NCI-H69 (cell line): ENCODE measurements around the gene HDAC4.

ENCODE experiments used
- DNase-seq: peaks from one replicate; lab custom pipeline; 2025; lab: John Stamatoyannopoulos, UW

The HDAC4 gene

GRCh38 chr2:239383759-239384156 lies 17.1 kb downstream of the HDAC4 start:
- no peak for DNase-seq

GRCh38 chr2:239383036-239383758 lies 17.6 kb downstream of the HDAC4 start:
- no peak for DNase-seq

GRCh38 chr2:239382384-239382880 lies 18.4 kb downstream of the HDAC4 start:
- no peak for DNase-seq

- DNase-seq = no peak
Observed at GRCh38 chr2:239381709-239382134, 19.1 kb downstream of the HDAC4 start.

GRCh38 chr2:239380831-239381708 lies 19.8 kb downstream of the HDAC4 start:
- DNase-seq = no peak

GRCh38 chr2:239379641-239380170 lies 21.1 kb downstream of the HDAC4 start:
- no peak for DNase-seq

GRCh38 chr2:239378918-239379640 lies 21.7 kb downstream of the HDAC4 start:
- DNase-seq = peak; percentile 23

GRCh38 chr2:239378021-239378917 lies 22.6 kb downstream of the HDAC4 start:
- DNase-seq = no peak

GRCh38 chr2:239377591-239377990 lies 23.2 kb downstream of the HDAC4 start:
- no peak for DNase-seq

- DNase-seq = no peak
Observed at GRCh38 chr2:239376942-239377531, 23.8 kb downstream of the HDAC4 start.

- no peak for DNase-seq
Observed at GRCh38 chr2:239376351-239376750, 24.5 kb downstream of the HDAC4 start.

GRCh38 chr2:239375278-239376061 lies 25.4 kb downstream of the HDAC4 start:
- peak; percentile 25 for DNase-seq

GRCh38 chr2:239374896-239375277 lies 25.9 kb downstream of the HDAC4 start:
- no peak for DNase-seq

GRCh38 chr2:239372835-239373234 lies 28.0 kb downstream of the HDAC4 start:
- DNase-seq = no peak

- DNase-seq = no peak
Observed at GRCh38 chr2:239371726-239372686, 28.8 kb downstream of the HDAC4 start.

- DNase-seq = no peak
Observed at GRCh38 chr2:239370876-239371725, 29.7 kb downstream of the HDAC4 start.

GRCh38 chr2:239370403-239370802 lies 30.4 kb downstream of the HDAC4 start:
- no peak for DNase-seq
